Karpas-422 (cell line): ENCODE measurements around the gene PDE8A. TPM values are rescaled to one million over a fixed set of nuclear protein-coding genes. Genes with fewer than 3 reads are reported as not detected.
"Not testable (repeated sequence)": the region's sequence is repeated elsewhere in the genome, so short reads cannot be mapped to it uniquely, and the experiment has no call there.

ENCODE experiments used
- DNase-seq: peaks from one replicate; pipeline ENCODE4 v3.0.0-alpha.2; 2015
- H2AFZ ChIP-seq: fragments of 200-600 bp; sonication (generic); 2 replicates; pipeline ENCODE4 v1.6.1; 2014; ENCODE audit warnings: antibody characterized with exemption, low read length, mixed read lengths
- H3K27ac ChIP-seq: fragments of 200-600 bp; sonication (generic); 2 replicates; pipeline ENCODE4 v1.5.1; 2014; ENCODE audit warnings: mild to moderate bottlenecking, low read length, moderate library complexity
- H3K27me3 ChIP-seq: fragments of 200-600 bp; sonication (generic); 2 replicates; pipeline ENCODE4 v1.6.1; 2014; ENCODE audit warnings: low read length, mixed read lengths
- H3K36me3 ChIP-seq: fragments of 200-600 bp; sonication (generic); 2 replicates; pipeline ENCODE4 v1.6.1; 2014; ENCODE audit warnings: low read length, mixed read lengths; ENCODE audit not compliant: insufficient read depth
- H3K4me1 ChIP-seq: fragments of 200-600 bp; sonication (generic); 2 replicates; pipeline ENCODE4 v1.6.1; 2014; ENCODE audit warnings: mild to moderate bottlenecking, low read length, mixed read lengths
- H3K4me2 ChIP-seq: fragments of 200-600 bp; sonication (generic); 2 replicates; pipeline ENCODE4 v1.6.1; 2014; ENCODE audit warnings: low read length, low read depth, mild to moderate bottlenecking; ENCODE audit not compliant: poor library complexity, severe bottlenecking
- H3K4me3 ChIP-seq: fragments of 200-600 bp; sonication (generic); 2 replicates; pipeline ENCODE4 v1.5.1; 2014; ENCODE audit warnings: mild to moderate bottlenecking, antibody characterized with exemption, low read length, mixed read lengths
- H3K79me2 ChIP-seq: fragments of 200-600 bp; sonication (generic); 2 replicates; pipeline ENCODE4 v1.6.1; 2014; ENCODE audit warnings: mild to moderate bottlenecking, low read length, mixed read lengths
- H3K9ac ChIP-seq: fragments of 200-600 bp; sonication (generic); 2 replicates; pipeline ENCODE4 v1.6.0; 2014; ENCODE audit warnings: low read length
- H3K9me2 ChIP-seq: fragments of 200-600 bp; sonication (generic), shearing (Covaris generic); replicated peaks from 2 replicates; pipeline ENCODE4 v1.6.0; 2014; ENCODE audit warnings: mild to moderate bottlenecking, low read length, moderate library complexity; ENCODE audit not compliant: insufficient read depth
- H3K9me3 ChIP-seq: fragments of 300-700, 200-600 bp; sonication (generic); 2 replicates; pipeline ENCODE4 v1.6.1; 2014; ENCODE audit warnings: low read length, mixed read lengths
- H4K20me1 ChIP-seq: fragments of 200-600 bp; sonication (generic); 2 replicates; pipeline ENCODE4 v1.6.1; 2014; ENCODE audit warnings: mild to moderate bottlenecking, antibody characterized with exemption, low read length, low read depth; ENCODE audit not compliant: insufficient read depth
- small RNA-seq: library from RNA; depleted of rRNA; stranded (forward); fragments of <200 nt; gene quantifications from one replicate; pipeline ENCODE3, GENCODE V24; 2014
- total RNA-seq: library from RNA; depleted of rRNA; stranded (reverse); fragments of >200 nt; shearing (Covaris generic); gene quantifications from 2 replicates; pipeline ENCODE4 v1.2.3, GENCODE V29; 2014; ENCODE audit warnings: low replicate concordance; rRNA removed

The PDE8A gene
- total RNA-seq, 1 experiment from 2014 or later: 3.4 TPM

- H3K4me2 ChIP-seq: no peak overlapping the region
- H3K79me2 ChIP-seq: no peaks in the 10 kb centered on the region
- no peaks in the 10 kb centered on the region for H4K20me1 ChIP-seq
- H3K9me3 ChIP-seq: no peaks in the 10 kb centered on the region
- no peak for DNase-seq
- no peaks in the 10 kb centered on the region for H3K36me3 ChIP-seq
- H3K4me1 ChIP-seq: no peaks in the 10 kb centered on the region
- no peaks in the 10 kb centered on the region for H3K27me3 ChIP-seq
- H3K4me3 ChIP-seq: no peak overlapping the region
- H3K9me2 ChIP-seq: no peaks in the 10 kb centered on the region
- no peak overlapping the region for H3K27ac ChIP-seq
- H3K9ac ChIP-seq: no peak overlapping the region
- no peak overlapping the region for H2AFZ ChIP-seq
These were observed 198.0 kb downstream of the PDE8A start for GRCh38 chr15:85179700-85180099.

- DNase-seq, H3K4me3 ChIP-seq, H4K20me1 ChIP-seq, H3K79me2 ChIP-seq, H2AFZ ChIP-seq, H3K9me2 ChIP-seq, H3K9ac ChIP-seq, H3K4me1 ChIP-seq, H3K4me2 ChIP-seq, H3K36me3 ChIP-seq, H3K27me3 ChIP-seq, H3K27ac ChIP-seq, H3K9me3 ChIP-seq: not testable (repeated sequence)
These were observed 203.7 kb downstream of the PDE8A start for GRCh38 chr15:85185350-85185749.

- not testable (repeated sequence) for H3K9me2 ChIP-seq, H3K27ac ChIP-seq, H3K36me3 ChIP-seq, H2AFZ ChIP-seq, H3K79me2 ChIP-seq, H3K9ac ChIP-seq, H3K4me1 ChIP-seq, DNase-seq, H3K27me3 ChIP-seq, H3K4me2 ChIP-seq, H4K20me1 ChIP-seq, H3K9me3 ChIP-seq, H3K4me3 ChIP-seq
These were observed 206.5 kb downstream of the PDE8A start for GRCh38 chr15:85188171-85188577.

Small RNAs within 50 kb of the gene (small RNA-seq; reads per million reads assigned to genes)
- gene AC044860.2: not detected
- gene RNU6-339P: not detected
- gene RNU6-796P: not detected

Other genes starting within 250 kb of the PDE8A start
- 15.5 and 18.0 TPM in 2 replicates for gene ZNF592, start 233.3 kb upstream of the PDE8A start, total RNA-seq
- under 0.01 and 0.07 TPM in 2 replicates for gene ALPK3, start 164.5 kb upstream of the PDE8A start, total RNA-seq
- gene SLC28A1, start 97.2 kb upstream of the PDE8A start, total RNA-seq: not detected in 2 replicates